Body of pancreas (tissue), 4 donors: ENCODE data around the gene NIT1. TPM values are rescaled to one million over a fixed set of nuclear protein-coding genes. Genes with fewer than 3 reads are reported as not detected.
A peak's percentile ranks its signal among the peaks of the same experiment; 100 is the strongest.

Experiments used
- ATAC-seq: fragments of 150-250 bp; one replicate; pipeline ENCODE4 v1.9.1; 2016
- DNase-seq, 4 donors: peaks; one replicate each; pipeline ENCODE4 v3.0.0-alpha.2; 2019
- H3K27ac ChIP-seq, 4 donors: fragments of 200-600 bp; sonication (generic); 1 replicate in 3 of 4; 2 replicates in 1 of 4; pipeline versions ENCODE4 v1.5.1 to v1.6.1; 2016 to 2019; ENCODE audit warnings: mild to moderate bottlenecking in 1 of 4, mixed read lengths in 1 of 4, moderate library complexity in 1 of 4
- H3K27me3 ChIP-seq, 2 donors: fragments of 200-600 bp; sonication (generic); one replicate each; pipeline ENCODE4 v1.6.0; 2016; ENCODE audit warnings: mild to moderate bottlenecking in 1 of 2
- H3K36me3 ChIP-seq, 2 donors: fragments of 200-600 bp; sonication (generic); replicated peaks in 1 of 2; 2 replicates each; pipeline ENCODE4 v1.5.1; 2016; ENCODE audit warnings: low read depth in 2 of 2; ENCODE audit not compliant: insufficient read depth in 1 of 2
- H3K4me1 ChIP-seq: fragments of 200-600 bp; sonication (generic); one replicate; pipeline ENCODE4 v1.6.0; 2016
- H3K4me3 ChIP-seq, 2 donors: fragments of 200-600 bp; sonication (generic); 1 replicate in 1 of 2; 2 replicates in 1 of 2; pipeline ENCODE4 v1.5.1; 2016 to 2019
- H3K9me3 ChIP-seq, 3 donors: fragments of 200-600 bp; sonication (generic); 1 replicate in 2 of 3; 2 replicates in 1 of 3; pipeline ENCODE4 v1.5.1; 2016
- CTCF ChIP-seq, 7 experiments: fragments of 450-650 bp in 4 of 7; fragments of 200-600 bp in 3 of 7; sonication (generic) in 3 of 7; IDR thresholded peaks; one replicate each; pipeline ENCODE4 v1.5.1; 2016 to 2019; ENCODE audit warnings: antibody characterized with exemption in 7 of 7
- POLR2A ChIP-seq, 3 donors: fragments of 450-650 bp; IDR thresholded peaks; one replicate each; pipeline ENCODE4 v1.6.1; 2016; ENCODE audit warnings: antibody characterized with exemption in 3 of 3, mild to moderate bottlenecking in 2 of 3
- WGBS, 2 donors: methylation state at CpG; one replicate each; pipeline ENCODE4 v1.1.5; 2017; 5-methylcytosine and 5-hydroxymethylcytosine counted together
- intact Hi-C: fragments of 100-400 bp; cut with DNase I; formaldehyde crosslinking; loops from one replicate; pipeline ENCODE4 v1.15.1; 2023
- total RNA-seq, 2 donors: library from RNA; depleted of rRNA; stranded (reverse); fragments of >200 nt; gene quantifications; one replicate each; pipeline ENCODE4 v1.1.0, GENCODE V29; 2016

NIT1 gene
- total RNA-seq, 2 donors from 2014 or later, result 22.8 to 38.6 TPM

GRCh38 chr1:161070761-161071160, 47.1 kb upstream of the NIT1 start:
- H3K27ac ChIP-seq, result no peak overlapping the region

GRCh38 chr1:161071886-161072371, 46.0 kb upstream of the NIT1 start:
- ATAC-seq, result peak; percentile 83
- H3K36me3 ChIP-seq, result peaks cover 0 to 2% of the 10 kb centered on the region in 2 donors
- no peak overlapping the region for H3K4me3 ChIP-seq
- intact Hi-C loops, result no loop called here
- H3K27me3 ChIP-seq, result no peaks in the 10 kb centered on the region
- H3K27ac ChIP-seq, result no peak overlapping the region
- peak; percentile 79 to 86 (median 80) for DNase-seq
- no peaks in the 10 kb centered on the region for H3K4me1 ChIP-seq
- TF ChIP-seq POLR2A (IDR thresholded peaks at IDR 0.05), result no peak
- TF ChIP-seq CTCF (IDR thresholded peaks at IDR 0.05), result peak; percentile 25 to 94 (median 85)
- 27 to 36% methylated on average over 9 of the region's 9 CpGs for WGBS, 2 donors
- H3K9me3 ChIP-seq, result no peaks in the 10 kb centered on the region

More at GRCh38 chr1:161070761-161071160, 47.1 kb upstream of the NIT1 start:
- 87 to 88% methylated on average over 4 of the region's 4 CpGs for WGBS, 2 donors
- Histone ChIP-seq H3K4me3 (no peak overlapping the region), H3K9me3 (no peaks in the 10 kb centered on the region), H3K27me3 (no peaks in the 10 kb centered on the region), H3K36me3 (peaks cover 0 to 2% of the 10 kb centered on the region in 2 donors), H3K4me1 (no peaks in the 10 kb centered on the region)
- ATAC-seq, result no peak
- no peak for TF ChIP-seq POLR2A (IDR thresholded peaks at IDR 0.05)
- DNase-seq, result no peak
- intact Hi-C loops, result no loop called here

GRCh38 chr1:161072751-161073449, 45.0 kb upstream of the NIT1 start:
- Histone ChIP-seq H3K4me1 (no peaks in the 10 kb centered on the region), H3K27ac (no peak overlapping the region), H3K36me3 (peaks cover 0 to 2% of the 10 kb centered on the region in 2 donors), H3K9me3 (no peaks in the 10 kb centered on the region), H3K27me3 (no peaks in the 10 kb centered on the region), H3K4me3 (no peak overlapping the region)
- DNase-seq (no peak), ATAC-seq (no peak)
- WGBS, 2 donors, result 86% methylated on average over 18 to 19 of the region's 19 CpGs
- TF ChIP-seq POLR2A (IDR thresholded peaks at IDR 0.05) (no peak), CTCF (IDR thresholded peaks at IDR 0.05) (no peak)
- intact Hi-C loops, result no loop called here

- no peak overlapping the region for H3K4me3 ChIP-seq
- peaks cover 0 to 2% of the 10 kb centered on the region in 2 donors for H3K36me3 ChIP-seq
- H3K27ac ChIP-seq, result no peak overlapping the region
- intact Hi-C loops, result no loop called here
- H3K4me1 ChIP-seq, result no peaks in the 10 kb centered on the region
- ATAC-seq (no peak), DNase-seq (no peak)
- H3K9me3 ChIP-seq, result no peaks in the 10 kb centered on the region
- no peak for TF ChIP-seq POLR2A (IDR thresholded peaks at IDR 0.05)
- WGBS, 2 donors, result 67 to 68% methylated on average over 6 to 7 of the region's 7 CpGs
- H3K27me3 ChIP-seq, result no peaks in the 10 kb centered on the region
Observed at GRCh38 chr1:161073474-161074121, 44.3 kb upstream of the NIT1 start.

- Histone ChIP-seq H3K27ac (no peak overlapping the region), H3K27me3 (no peaks in the 10 kb centered on the region), H3K4me3 (no peak overlapping the region), H3K9me3 (no peaks in the 10 kb centered on the region), H3K4me1 (no peaks in the 10 kb centered on the region), H3K36me3 (peaks cover 0 to 2% of the 10 kb centered on the region in 2 donors)
- intact Hi-C loops, result no loop called here
- TF ChIP-seq POLR2A (IDR thresholded peaks at IDR 0.05) (no peak), CTCF (IDR thresholded peaks at IDR 0.05) (no peak)
- WGBS, 2 donors, result 75 to 83% methylated on average over 11 to 12 of the region's 12 CpGs
- ATAC-seq (no peak), DNase-seq (no peak)
Observed at GRCh38 chr1:161074676-161075368, 43.1 kb upstream of the NIT1 start.
